ENCODE results near the gene TNS1. TPM values are rescaled to one million over a fixed set of nuclear protein-coding genes. Genes with fewer than 3 reads are reported as not detected.

TNS1 gene
- total RNA-seq, 2 donors from 2014 or later, result 168 to 174 TPM

DNA sequence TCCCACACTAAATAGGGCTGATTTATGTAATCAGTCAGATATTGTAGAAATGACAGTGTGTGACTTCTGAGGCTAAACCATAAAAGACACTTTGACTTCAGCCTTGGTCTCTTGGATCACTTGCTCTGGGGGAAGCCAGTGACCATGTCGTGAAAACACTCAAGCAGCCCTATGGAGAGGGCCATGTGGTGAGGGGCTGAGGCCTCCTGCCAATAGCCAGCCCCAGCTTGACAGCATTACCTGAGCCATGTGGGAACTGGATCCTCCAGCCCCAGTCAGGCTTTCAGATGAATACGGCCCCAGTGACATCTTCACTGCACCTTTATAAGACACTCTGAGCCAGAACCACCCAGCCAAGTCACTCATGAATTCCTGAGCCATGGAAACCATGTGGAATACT lies 20.8 kb downstream of the TNS1 start:
- no peaks in the 10 kb centered on the region for H3K36me3 ChIP-seq (replicated peaks in 1 of 2; ENCODE audit: insufficient read depth in 1 of 2, low read depth in 2 of 2)
- ATAC-seq (no peak), DNase-seq (peak in 1 of 4 donors; percentile 4)
- H3K9me3 ChIP-seq, result no peaks in the 10 kb centered on the region
- H3K27ac ChIP-seq, result no peak overlapping the region
- 91% methylated on average over 2 of the region's 2 CpGs for WGBS, 2 donors
- TF ChIP-seq POLR2A (IDR thresholded peaks at IDR 0.05), result no peak
- TF ChIP-seq, protein P1, sequence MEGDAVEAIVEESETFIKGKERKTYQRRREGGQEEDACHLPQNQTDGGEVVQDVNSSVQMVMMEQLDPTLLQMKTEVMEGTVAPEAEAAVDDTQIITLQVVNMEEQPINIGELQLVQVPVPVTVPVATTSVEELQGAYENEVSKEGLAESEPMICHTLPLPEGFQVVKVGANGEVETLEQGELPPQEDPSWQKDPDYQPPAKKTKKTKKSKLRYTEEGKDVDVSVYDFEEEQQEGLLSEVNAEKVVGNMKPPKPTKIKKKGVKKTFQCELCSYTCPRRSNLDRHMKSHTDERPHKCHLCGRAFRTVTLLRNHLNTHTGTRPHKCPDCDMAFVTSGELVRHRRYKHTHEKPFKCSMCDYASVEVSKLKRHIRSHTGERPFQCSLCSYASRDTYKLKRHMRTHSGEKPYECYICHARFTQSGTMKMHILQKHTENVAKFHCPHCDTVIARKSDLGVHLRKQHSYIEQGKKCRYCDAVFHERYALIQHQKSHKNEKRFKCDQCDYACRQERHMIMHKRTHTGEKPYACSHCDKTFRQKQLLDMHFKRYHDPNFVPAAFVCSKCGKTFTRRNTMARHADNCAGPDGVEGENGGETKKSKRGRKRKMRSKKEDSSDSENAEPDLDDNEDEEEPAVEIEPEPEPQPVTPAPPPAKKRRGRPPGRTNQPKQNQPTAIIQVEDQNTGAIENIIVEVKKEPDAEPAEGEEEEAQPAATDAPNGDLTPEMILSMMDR (IDR thresholded peaks at IDR 0.05), result no peak
- H3K4me3 ChIP-seq, result no peak overlapping the region
- H3K27me3 ChIP-seq, result no peaks in the 10 kb centered on the region
- intact Hi-C loops (cut with DNase I), result loop anchor here (5.0 kb wide), 2 partner anchors 35 to 85 kb away; no protein-coding TSS in a partner anchor
- peaks cover 39% of the 10 kb centered on the region for H3K4me1 ChIP-seq

- H3K36me3 ChIP-seq (replicated peaks in 1 of 2; ENCODE audit: insufficient read depth in 1 of 2, low read depth in 2 of 2), result no peaks in the 10 kb centered on the region
- TF ChIP-seq POLR2A (IDR thresholded peaks at IDR 0.05), result no peak
- TF ChIP-seq, protein P1 (IDR thresholded peaks at IDR 0.05), result no peak
- WGBS, 2 donors, result 60 to 67% methylated on average over 1 to 5 of the region's 5 CpGs
- H3K4me3 ChIP-seq, result no peak overlapping the region
- DNase-seq, result peak in 2 of 4 donors; percentile 6 to 7
- H3K27ac ChIP-seq, result peak overlapping the region in 2 of 4 donors; percentile 8 to 26
- H3K9me3 ChIP-seq, result no peaks in the 10 kb centered on the region
- H3K4me1 ChIP-seq, result peaks cover 34% of the 10 kb centered on the region
- intact Hi-C loops (cut with DNase I), result loop anchor here (5.0 kb wide), 2 partner anchors 34 to 84 kb away; no protein-coding TSS in a partner anchor
- H3K27me3 ChIP-seq, result no peaks in the 10 kb centered on the region
- no peak for ATAC-seq
These were observed 21.6 kb downstream of the TNS1 start for GRCh38 chr2:217981084-217981730.

DNA sequence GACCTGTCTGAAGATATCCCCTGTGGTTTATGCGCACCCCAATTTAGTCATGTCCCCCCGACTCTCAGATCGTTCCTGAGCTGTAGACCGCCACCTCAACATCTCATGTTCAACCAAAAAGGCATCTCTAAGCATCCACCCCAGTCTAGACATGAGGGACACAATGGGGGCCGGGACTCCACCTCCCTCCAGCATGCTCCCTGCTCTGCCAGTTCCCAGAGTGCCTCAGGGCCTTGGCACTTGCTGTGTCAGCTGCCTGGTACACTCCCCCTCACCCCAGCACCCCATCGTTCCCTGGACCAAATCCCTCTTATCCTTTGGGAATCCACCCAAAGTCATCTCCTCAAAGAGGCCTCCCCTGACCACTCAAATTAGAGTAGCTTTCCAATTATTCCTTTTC lies 22.2 kb downstream of the TNS1 start:
- peak in 1 of 4 donors; percentile 6 for DNase-seq
- Histone ChIP-seq H3K27ac (peak overlapping the region in 2 of 4 donors; percentile 8 to 26), H3K27me3 (no peaks in the 10 kb centered on the region), H3K4me3 (no peak overlapping the region), H3K4me1 (peaks cover 34% of the 10 kb centered on the region), H3K9me3 (no peaks in the 10 kb centered on the region), H3K36me3 (replicated peaks in 1 of 2; ENCODE audit: insufficient read depth in 1 of 2, low read depth in 2 of 2) (no peaks in the 10 kb centered on the region)
- 76 to 81% methylated on average over 6 of the region's 6 CpGs for WGBS, 2 donors
- TF ChIP-seq, protein P1 (IDR thresholded peaks at IDR 0.05), result no peak
- no peak for TF ChIP-seq POLR2A (IDR thresholded peaks at IDR 0.05)
- intact Hi-C loops (cut with DNase I), result loop anchor here (5.0 kb wide), 2 partner anchors 33 to 83 kb away; no protein-coding TSS in a partner anchor
- no peak for ATAC-seq

DNA sequence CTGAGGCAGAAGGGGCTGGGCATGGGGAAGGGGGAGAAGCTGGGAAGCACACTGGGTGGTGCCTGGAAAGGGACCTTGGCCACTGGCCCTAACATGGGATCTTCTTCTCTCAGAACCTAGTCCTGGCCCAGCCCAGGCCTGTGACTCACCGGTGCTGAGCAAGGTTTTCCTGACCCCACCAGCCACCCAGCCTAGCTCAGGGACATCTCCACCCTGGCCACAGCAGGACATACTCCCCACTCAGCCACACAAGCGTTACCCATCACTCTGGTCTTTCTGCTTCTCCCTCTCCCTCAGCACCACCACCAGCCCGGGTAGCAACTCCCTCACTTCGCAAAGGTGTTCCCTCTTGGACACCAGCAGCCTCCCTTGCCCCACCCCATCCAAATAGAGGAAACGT lies 22.8 kb downstream of the TNS1 start:
- intact Hi-C loops (cut with DNase I), result loop anchor here (5.0 kb wide), 2 partner anchors 33 to 83 kb away; no protein-coding TSS in a partner anchor
- no peak overlapping the region for H3K4me3 ChIP-seq
- peak in 1 of 4 donors; percentile 12 for DNase-seq

More for the DNA sequence above, 22.8 kb downstream of the TNS1 start:
- Histone ChIP-seq H3K4me1 (peaks cover 34% of the 10 kb centered on the region), H3K27me3 (no peaks in the 10 kb centered on the region), H3K27ac (peak overlapping the region in 1 of 4 donors; percentile 26), H3K9me3 (no peaks in the 10 kb centered on the region), H3K36me3 (replicated peaks in 1 of 2; ENCODE audit: insufficient read depth in 1 of 2, low read depth in 2 of 2) (no peaks in the 10 kb centered on the region)
- ATAC-seq, result no peak
- TF ChIP-seq POLR2A (IDR thresholded peaks at IDR 0.05), result no peak
- TF ChIP-seq, protein P1 (IDR thresholded peaks at IDR 0.05), result no peak
- 54 to 69% methylated on average over 5 of the region's 5 CpGs for WGBS, 2 donors
